ENCODE measurements around the gene TNFAIP8.
"Not testable (repeated sequence)": the region's sequence is repeated elsewhere in the genome, so short reads cannot be mapped to it uniquely, and the experiment has no call there.

Gene TNFAIP8

DNA sequence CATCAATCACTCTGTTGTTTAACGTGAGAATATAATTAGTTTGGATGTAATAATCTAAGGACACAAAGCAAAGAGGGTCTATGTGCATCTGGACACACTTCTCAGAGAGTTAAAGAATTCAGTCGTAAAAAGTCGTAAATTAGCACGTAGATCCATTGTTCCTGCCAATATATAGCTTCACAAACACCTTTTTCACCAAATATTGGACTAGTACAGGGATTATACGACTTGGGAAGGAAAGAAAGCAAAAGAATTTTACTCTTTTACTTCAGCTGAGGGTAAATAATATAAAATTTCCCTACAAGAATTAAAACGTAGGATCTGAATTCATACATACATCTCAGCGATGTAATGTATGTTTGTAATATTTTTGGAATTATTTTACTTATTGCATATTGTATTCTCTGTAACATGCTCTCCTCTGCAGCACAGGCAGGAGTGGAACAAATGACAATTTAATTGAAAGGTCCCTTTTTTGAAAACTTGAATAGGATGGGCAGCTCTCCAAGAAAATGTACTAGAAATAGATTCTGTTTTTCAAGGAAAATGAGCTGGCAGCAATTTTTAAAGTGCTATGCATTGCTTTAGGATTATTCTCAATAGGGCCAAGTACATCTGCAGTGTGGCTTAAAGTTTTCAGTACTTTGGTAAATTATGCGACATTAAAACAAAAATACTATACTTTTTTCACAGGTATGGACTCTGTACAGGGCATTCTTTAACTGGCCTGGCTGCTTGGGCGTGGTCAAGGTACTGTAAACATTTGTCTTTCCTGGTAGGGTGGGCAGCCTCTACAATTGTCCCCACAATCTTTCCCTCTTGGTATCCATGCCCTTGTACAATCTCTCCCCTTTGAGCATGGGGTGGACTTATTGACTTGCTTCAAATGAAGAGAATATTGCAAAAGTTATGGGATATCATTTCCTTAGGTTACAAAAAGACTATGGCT is 56.7 kb downstream of the TNFAIP8 start:
- H3K27ac ChIP-seq (ENCODE audit: insufficient read depth, low read length, poor library complexity, severe bottlenecking), result no peak overlapping the region

DNA sequence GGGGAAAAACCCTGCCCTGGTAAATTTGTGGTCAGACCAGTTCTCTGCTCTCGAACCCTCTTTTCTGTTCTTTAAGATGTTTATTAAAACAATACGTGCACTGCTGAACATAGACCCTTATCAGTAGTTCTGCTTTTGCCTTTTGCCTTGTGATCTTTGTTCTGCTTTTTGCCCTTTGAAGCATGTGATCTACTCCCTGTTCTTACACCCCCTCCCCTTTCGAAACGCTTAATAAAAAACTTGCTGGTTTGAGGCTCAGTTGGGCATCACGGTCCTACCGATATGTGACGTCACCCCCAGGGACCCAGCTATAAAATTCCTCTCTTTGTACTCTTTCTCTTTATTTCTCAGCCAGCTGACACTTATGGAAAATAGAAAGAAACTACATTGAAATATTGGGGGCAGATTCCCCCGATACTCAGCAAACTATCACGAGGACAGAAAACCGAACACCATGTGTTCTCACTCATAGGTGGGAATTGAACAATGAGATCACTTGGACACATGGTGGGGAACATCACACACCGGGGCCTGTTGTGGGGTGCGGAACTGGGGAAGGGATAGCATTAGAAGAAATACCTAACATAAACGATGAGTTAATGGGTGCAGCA is 58.4 kb downstream of the TNFAIP8 start:
- H3K4me1 ChIP-seq (ENCODE audit: control insufficient read depth, insufficient read depth, low read length, poor library complexity, severe bottlenecking); H3K36me3 ChIP-seq (ENCODE audit: control insufficient read depth, insufficient read depth, low read length); H3K4me3 ChIP-seq (ENCODE audit: insufficient read depth, low read depth, low read length, poor library complexity, severe bottlenecking); H3K27ac ChIP-seq (ENCODE audit: insufficient read depth, low read length, poor library complexity, severe bottlenecking); H3K27me3 ChIP-seq (replicated peaks; ENCODE audit: control insufficient read depth, insufficient read depth, low read length, poor library complexity, severe bottlenecking); DNase-seq; H3K9me3 ChIP-seq (ENCODE audit: control insufficient read depth, low read length): not testable (repeated sequence)

More for the DNA sequence above, 56.7 kb downstream of the TNFAIP8 start:
- Histone ChIP-seq H3K9me3 (ENCODE audit: control insufficient read depth, low read length) (no peaks in the 10 kb centered on the region), H3K36me3 (ENCODE audit: control insufficient read depth, insufficient read depth, low read length) (no peaks in the 10 kb centered on the region), H3K4me1 (ENCODE audit: control insufficient read depth, insufficient read depth, low read length, poor library complexity, severe bottlenecking) (peaks cover 5% of the 10 kb centered on the region), H3K27me3 (replicated peaks; ENCODE audit: control insufficient read depth, insufficient read depth, low read length, poor library complexity, severe bottlenecking) (no peaks in the 10 kb centered on the region), H3K4me3 (ENCODE audit: insufficient read depth, low read depth, low read length, poor library complexity, severe bottlenecking) (peak overlapping the region; percentile 55)
- no peak for DNase-seq

DNA sequence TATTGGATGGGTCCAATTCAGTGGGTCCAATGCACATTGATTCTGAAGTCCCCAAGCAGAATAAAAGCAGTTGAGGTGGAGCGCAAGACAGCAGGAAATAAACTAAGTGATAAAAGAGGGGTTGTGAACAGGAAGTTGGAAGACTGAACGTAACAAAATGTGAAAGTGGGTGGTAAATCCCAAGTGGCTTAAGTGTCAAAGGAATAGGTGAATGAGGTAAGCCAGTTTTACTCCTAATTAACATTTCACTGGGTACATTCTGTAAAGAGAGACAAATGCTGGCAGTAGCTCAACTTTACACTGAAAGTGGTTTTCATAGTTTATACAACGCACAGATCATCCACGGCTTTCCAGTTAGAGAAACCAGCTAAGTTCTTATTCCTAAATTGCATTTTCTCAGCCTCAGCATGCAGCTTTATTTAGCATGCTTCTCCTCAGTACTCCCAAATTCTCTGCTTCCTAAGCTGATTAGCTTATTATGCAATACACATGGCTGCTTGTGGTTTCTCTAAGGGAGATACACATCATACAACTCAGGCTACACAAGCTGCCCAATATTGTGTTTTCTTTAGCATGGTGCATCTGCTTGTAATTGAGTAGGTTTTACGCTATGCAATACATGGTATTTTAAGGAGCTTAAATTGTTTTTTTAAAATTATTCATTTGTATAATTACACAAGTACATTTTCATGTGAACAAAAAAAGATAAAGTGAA is 62.2 kb downstream of the TNFAIP8 start:
- Histone ChIP-seq H3K4me1 (ENCODE audit: control insufficient read depth, insufficient read depth, low read length, poor library complexity, severe bottlenecking) (no peaks in the 10 kb centered on the region), H3K9me3 (ENCODE audit: control insufficient read depth, low read length) (no peaks in the 10 kb centered on the region), H3K27ac (ENCODE audit: insufficient read depth, low read length, poor library complexity, severe bottlenecking) (no peak overlapping the region), H3K27me3 (replicated peaks; ENCODE audit: control insufficient read depth, insufficient read depth, low read length, poor library complexity, severe bottlenecking) (no peaks in the 10 kb centered on the region), H3K4me3 (ENCODE audit: insufficient read depth, low read depth, low read length, poor library complexity, severe bottlenecking) (no peak overlapping the region), H3K36me3 (ENCODE audit: control insufficient read depth, insufficient read depth, low read length) (no peaks in the 10 kb centered on the region)
- no peak for DNase-seq

DNA sequence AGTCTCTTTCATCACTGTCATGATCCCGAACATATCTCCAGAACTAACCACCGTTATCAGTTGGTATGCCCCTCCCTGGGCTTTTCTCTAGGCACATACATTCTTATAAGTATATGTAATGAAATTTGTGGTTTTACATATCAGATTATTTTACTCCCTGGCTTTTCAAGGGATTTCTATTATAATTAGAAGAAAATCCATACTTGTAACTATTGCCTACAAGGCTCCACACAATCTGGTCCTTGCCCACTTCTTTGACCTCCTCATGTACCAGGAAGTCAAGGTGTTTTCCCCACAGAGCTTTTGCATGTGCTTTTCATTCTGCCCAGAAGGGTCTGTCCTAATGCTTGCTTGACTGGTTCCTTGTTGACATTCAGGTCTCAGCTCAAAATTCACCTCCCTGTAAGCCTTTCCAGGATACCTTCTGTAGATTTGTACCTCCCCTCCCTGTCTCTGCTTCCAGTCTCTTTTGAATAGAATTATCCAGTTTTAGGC is 62.8 kb downstream of the TNFAIP8 start:
- Histone ChIP-seq H3K4me1 (ENCODE audit: control insufficient read depth, insufficient read depth, low read length, poor library complexity, severe bottlenecking) (no peaks in the 10 kb centered on the region), H3K27ac (ENCODE audit: insufficient read depth, low read length, poor library complexity, severe bottlenecking) (no peak overlapping the region), H3K36me3 (ENCODE audit: control insufficient read depth, insufficient read depth, low read length) (no peaks in the 10 kb centered on the region), H3K4me3 (ENCODE audit: insufficient read depth, low read depth, low read length, poor library complexity, severe bottlenecking) (no peak overlapping the region), H3K27me3 (replicated peaks; ENCODE audit: control insufficient read depth, insufficient read depth, low read length, poor library complexity, severe bottlenecking) (no peaks in the 10 kb centered on the region), H3K9me3 (ENCODE audit: control insufficient read depth, low read length) (no peaks in the 10 kb centered on the region)
- DNase-seq, result no peak

DNA sequence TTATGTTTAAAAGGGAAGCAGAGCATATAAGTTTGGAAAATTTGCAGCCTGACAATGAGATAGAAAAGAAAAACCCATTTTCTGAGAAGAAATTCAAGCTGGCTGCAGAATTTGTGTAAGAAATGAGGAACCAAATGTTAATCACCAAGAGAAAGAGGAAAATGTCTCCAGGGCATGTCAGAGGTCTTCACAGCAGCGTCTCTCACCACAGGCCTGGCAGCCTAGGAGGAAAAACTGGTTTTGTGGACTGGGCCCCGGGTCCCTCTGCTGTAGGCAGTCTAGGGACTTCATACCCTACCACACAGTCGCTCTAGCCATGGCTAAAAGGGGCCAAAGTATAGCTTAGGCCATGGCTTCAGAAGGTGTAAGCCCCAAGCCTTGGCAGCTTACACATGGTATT is 64.3 kb downstream of the TNFAIP8 start:
- Histone ChIP-seq H3K27ac (ENCODE audit: insufficient read depth, low read length, poor library complexity, severe bottlenecking) (no peak overlapping the region), H3K36me3 (ENCODE audit: control insufficient read depth, insufficient read depth, low read length) (no peaks in the 10 kb centered on the region), H3K27me3 (replicated peaks; ENCODE audit: control insufficient read depth, insufficient read depth, low read length, poor library complexity, severe bottlenecking) (no peaks in the 10 kb centered on the region), H3K4me1 (ENCODE audit: control insufficient read depth, insufficient read depth, low read length, poor library complexity, severe bottlenecking) (no peaks in the 10 kb centered on the region), H3K4me3 (ENCODE audit: insufficient read depth, low read depth, low read length, poor library complexity, severe bottlenecking) (no peak overlapping the region), H3K9me3 (ENCODE audit: control insufficient read depth, low read length) (no peaks in the 10 kb centered on the region)
- no peak for DNase-seq

DNA sequence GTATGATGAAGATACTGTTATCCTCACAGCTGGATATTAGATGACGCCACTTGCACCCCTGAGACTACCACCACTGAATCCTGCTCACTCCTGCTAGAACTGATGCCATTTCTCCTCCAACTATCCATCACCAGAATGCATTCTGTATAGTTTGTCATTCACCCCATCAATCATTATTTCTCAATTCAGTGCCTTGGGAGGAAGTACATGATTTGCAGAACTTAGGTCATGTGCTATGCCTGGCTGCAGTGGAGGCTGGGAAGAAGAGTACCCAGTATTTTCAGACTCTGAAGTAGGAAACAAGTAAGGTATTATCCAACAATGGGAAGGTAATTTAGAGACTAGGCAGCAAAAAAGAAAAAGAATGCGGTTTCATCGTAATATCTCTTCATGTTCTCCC is 70.2 kb downstream of the TNFAIP8 start:
- H3K4me3 ChIP-seq (ENCODE audit: insufficient read depth, low read depth, low read length, poor library complexity, severe bottlenecking), result no peak overlapping the region
- no peak overlapping the region for H3K27ac ChIP-seq (ENCODE audit: insufficient read depth, low read length, poor library complexity, severe bottlenecking)
- DNase-seq, result no peak
- no peaks in the 10 kb centered on the region for H3K36me3 ChIP-seq (ENCODE audit: control insufficient read depth, insufficient read depth, low read length)
- H3K9me3 ChIP-seq (ENCODE audit: control insufficient read depth, low read length), result no peaks in the 10 kb centered on the region
- no peaks in the 10 kb centered on the region for H3K4me1 ChIP-seq (ENCODE audit: control insufficient read depth, insufficient read depth, low read length, poor library complexity, severe bottlenecking)
- no peaks in the 10 kb centered on the region for H3K27me3 ChIP-seq (replicated peaks; ENCODE audit: control insufficient read depth, insufficient read depth, low read length, poor library complexity, severe bottlenecking)

DNA sequence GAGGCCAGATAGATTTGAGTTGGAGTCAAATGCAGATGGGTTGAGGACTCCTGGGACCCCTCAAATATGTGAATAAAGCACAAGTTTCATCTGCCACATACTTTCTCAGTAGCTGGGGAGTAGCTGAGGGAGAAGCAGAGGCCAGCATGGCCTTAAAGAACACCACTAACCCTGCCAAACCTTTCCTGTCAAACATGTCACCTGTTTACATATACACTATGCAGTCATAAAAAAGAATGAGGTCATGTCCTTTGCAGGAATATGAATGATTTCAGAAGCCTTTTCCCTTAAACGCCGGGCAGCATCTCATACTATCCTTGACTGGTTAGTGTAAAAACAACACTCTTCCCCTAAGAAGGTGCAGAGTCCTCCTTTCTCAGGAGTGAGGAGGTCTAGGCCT is 71.2 kb downstream of the TNFAIP8 start:
- no peak for DNase-seq
- H3K4me1 ChIP-seq (ENCODE audit: control insufficient read depth, insufficient read depth, low read length, poor library complexity, severe bottlenecking), result no peaks in the 10 kb centered on the region
- no peak overlapping the region for H3K27ac ChIP-seq (ENCODE audit: insufficient read depth, low read length, poor library complexity, severe bottlenecking)
- no peak overlapping the region for H3K4me3 ChIP-seq (ENCODE audit: insufficient read depth, low read depth, low read length, poor library complexity, severe bottlenecking)
- H3K36me3 ChIP-seq (ENCODE audit: control insufficient read depth, insufficient read depth, low read length), result no peaks in the 10 kb centered on the region
- no peaks in the 10 kb centered on the region for H3K9me3 ChIP-seq (ENCODE audit: control insufficient read depth, low read length)
- no peaks in the 10 kb centered on the region for H3K27me3 ChIP-seq (replicated peaks; ENCODE audit: control insufficient read depth, insufficient read depth, low read length, poor library complexity, severe bottlenecking)

DNA sequence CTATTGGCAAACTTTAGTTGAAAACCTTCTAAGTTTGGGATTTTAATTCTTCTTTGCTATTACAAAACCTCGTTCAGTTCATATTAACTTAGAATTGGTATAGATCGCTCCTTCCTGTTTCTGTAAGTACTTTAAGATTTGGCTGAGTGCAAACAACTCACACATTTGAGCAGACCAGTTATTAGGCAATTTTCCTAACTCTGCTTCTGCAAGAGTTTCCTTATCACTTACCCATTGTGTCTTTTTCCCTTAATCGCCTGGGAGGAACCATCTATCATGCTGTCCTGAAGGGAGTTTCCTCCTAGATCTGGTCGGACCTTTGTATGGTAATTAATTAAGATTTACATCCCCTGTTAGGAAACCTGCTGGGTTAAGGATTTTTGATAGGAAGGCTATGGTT is 71.8 kb downstream of the TNFAIP8 start:
- not testable (repeated sequence) for H3K4me1 ChIP-seq (ENCODE audit: control insufficient read depth, insufficient read depth, low read length, poor library complexity, severe bottlenecking); H3K36me3 ChIP-seq (ENCODE audit: control insufficient read depth, insufficient read depth, low read length); H3K9me3 ChIP-seq (ENCODE audit: control insufficient read depth, low read length); H3K4me3 ChIP-seq (ENCODE audit: insufficient read depth, low read depth, low read length, poor library complexity, severe bottlenecking); H3K27ac ChIP-seq (ENCODE audit: insufficient read depth, low read length, poor library complexity, severe bottlenecking); H3K27me3 ChIP-seq (replicated peaks; ENCODE audit: control insufficient read depth, insufficient read depth, low read length, poor library complexity, severe bottlenecking); DNase-seq

DNA sequence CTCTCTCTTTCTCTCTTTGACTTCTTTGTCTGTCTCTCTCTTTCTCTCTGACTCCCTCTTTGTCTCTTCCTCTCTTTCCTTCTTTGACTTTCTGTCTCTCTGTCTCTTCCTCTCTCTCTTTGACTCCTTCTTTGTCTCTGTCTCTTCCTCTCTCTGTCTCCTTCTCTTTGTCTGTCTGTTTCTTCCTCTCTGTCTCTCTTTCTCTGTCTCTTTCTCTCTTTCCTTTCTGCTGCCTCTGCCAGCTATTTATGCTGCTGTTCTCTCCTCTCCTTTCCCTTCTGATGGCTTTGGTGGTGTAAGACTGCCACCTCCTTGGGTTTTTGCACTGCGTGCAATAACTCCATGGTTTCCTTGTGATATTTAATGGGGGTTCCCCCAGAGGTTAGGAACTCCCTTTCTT is 72.3 kb downstream of the TNFAIP8 start:
- H3K36me3 ChIP-seq (ENCODE audit: control insufficient read depth, insufficient read depth, low read length); H3K4me1 ChIP-seq (ENCODE audit: control insufficient read depth, insufficient read depth, low read length, poor library complexity, severe bottlenecking); H3K4me3 ChIP-seq (ENCODE audit: insufficient read depth, low read depth, low read length, poor library complexity, severe bottlenecking); DNase-seq; H3K27me3 ChIP-seq (replicated peaks; ENCODE audit: control insufficient read depth, insufficient read depth, low read length, poor library complexity, severe bottlenecking); H3K27ac ChIP-seq (ENCODE audit: insufficient read depth, low read length, poor library complexity, severe bottlenecking); H3K9me3 ChIP-seq (ENCODE audit: control insufficient read depth, low read length): not testable (repeated sequence)

DNA sequence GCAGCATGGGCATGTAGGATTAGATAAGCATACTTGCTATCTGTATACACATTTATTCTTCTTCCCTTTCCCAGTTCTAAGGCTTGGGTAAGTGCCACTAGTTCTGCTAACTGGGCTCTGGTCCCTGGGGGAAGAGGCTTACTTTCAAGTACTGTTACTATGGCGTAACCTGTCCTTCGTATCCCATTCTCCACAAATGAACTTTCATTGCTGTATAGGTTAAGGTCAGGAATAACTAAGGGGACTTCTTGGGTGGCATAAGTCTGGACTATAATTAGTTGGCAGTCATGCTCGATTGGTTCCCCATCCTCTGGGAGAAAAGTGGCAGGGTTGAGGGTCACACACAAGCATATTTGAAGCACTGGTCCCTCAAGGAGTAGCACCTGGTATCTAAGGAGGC is 72.8 kb downstream of the TNFAIP8 start:
- not testable (repeated sequence) for H3K4me3 ChIP-seq (ENCODE audit: insufficient read depth, low read depth, low read length, poor library complexity, severe bottlenecking); H3K9me3 ChIP-seq (ENCODE audit: control insufficient read depth, low read length); DNase-seq; H3K27ac ChIP-seq (ENCODE audit: insufficient read depth, low read length, poor library complexity, severe bottlenecking); H3K27me3 ChIP-seq (replicated peaks; ENCODE audit: control insufficient read depth, insufficient read depth, low read length, poor library complexity, severe bottlenecking); H3K36me3 ChIP-seq (ENCODE audit: control insufficient read depth, insufficient read depth, low read length); H3K4me1 ChIP-seq (ENCODE audit: control insufficient read depth, insufficient read depth, low read length, poor library complexity, severe bottlenecking)

Data from effector memory CD4-positive, alpha-beta T cell (primary cell).